ENCODE data around the gene ATG2A.
"Not testable (repeated sequence)": the region's sequence is repeated elsewhere in the genome, so short reads cannot be mapped to it uniquely, and the experiment has no call there.

Gene ATG2A

GRCh38 chr11:64851831-64852351 is 65.1 kb downstream of the ATG2A start:
- no peak for DNase-seq

GRCh38 chr11:64850979-64851567 is 65.9 kb downstream of the ATG2A start:
- no peak for DNase-seq

- peak; percentile 60 to 91 for DNase-seq
Measured at GRCh38 chr11:64849598-64850356, 67.2 kb downstream of the ATG2A start.

- peak in 1 of 2 experiments; percentile 71 for DNase-seq
Measured at GRCh38 chr11:64848826-64849597, 68.0 kb downstream of the ATG2A start.

- DNase-seq: no peak
Measured at GRCh38 chr11:64848214-64848825, 68.7 kb downstream of the ATG2A start.

GRCh38 chr11:64846998-64847666 is 69.9 kb downstream of the ATG2A start:
- peak; percentile 94 to 95 for DNase-seq

GRCh38 chr11:64845776-64846129 is 71.3 kb downstream of the ATG2A start:
- DNase-seq: not testable (repeated sequence)

GRCh38 chr11:64845129-64845775 is 71.8 kb downstream of the ATG2A start:
- DNase-seq: no peak

All from NCI-H446 (cell line).